ENCODE measurements around the gene TRAIP.

Gene TRAIP

DNA sequence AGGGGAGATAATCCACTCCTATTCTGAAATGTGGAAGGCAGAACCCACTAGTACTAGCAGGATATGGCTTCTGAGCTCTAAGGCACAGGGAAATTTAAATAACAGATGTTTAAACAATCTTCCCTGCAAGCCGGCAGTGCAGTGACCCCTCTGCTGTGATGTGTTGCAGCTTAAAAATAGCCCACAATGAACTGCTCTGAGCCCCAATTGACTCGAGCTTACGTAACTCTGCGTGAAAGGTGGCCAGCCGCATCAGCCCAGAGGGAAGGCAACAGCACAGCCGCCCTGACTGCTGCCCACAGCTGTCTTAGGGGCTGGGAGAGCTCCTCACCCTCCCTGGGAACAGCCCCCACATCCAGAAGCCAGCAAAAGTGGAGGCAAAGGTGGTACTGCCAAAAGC, 25.8 kb upstream of the TRAIP start:
- FAIRE-seq (no peak), DNase-seq (ENCODE audit: insufficient read length, low spot score) (no peak)
- TF ChIP-seq, protein P1, sequence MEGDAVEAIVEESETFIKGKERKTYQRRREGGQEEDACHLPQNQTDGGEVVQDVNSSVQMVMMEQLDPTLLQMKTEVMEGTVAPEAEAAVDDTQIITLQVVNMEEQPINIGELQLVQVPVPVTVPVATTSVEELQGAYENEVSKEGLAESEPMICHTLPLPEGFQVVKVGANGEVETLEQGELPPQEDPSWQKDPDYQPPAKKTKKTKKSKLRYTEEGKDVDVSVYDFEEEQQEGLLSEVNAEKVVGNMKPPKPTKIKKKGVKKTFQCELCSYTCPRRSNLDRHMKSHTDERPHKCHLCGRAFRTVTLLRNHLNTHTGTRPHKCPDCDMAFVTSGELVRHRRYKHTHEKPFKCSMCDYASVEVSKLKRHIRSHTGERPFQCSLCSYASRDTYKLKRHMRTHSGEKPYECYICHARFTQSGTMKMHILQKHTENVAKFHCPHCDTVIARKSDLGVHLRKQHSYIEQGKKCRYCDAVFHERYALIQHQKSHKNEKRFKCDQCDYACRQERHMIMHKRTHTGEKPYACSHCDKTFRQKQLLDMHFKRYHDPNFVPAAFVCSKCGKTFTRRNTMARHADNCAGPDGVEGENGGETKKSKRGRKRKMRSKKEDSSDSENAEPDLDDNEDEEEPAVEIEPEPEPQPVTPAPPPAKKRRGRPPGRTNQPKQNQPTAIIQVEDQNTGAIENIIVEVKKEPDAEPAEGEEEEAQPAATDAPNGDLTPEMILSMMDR (IDR thresholded peaks at IDR 0.05; ENCODE audit: insufficient read depth, missing control alignments) = no peak

DNA sequence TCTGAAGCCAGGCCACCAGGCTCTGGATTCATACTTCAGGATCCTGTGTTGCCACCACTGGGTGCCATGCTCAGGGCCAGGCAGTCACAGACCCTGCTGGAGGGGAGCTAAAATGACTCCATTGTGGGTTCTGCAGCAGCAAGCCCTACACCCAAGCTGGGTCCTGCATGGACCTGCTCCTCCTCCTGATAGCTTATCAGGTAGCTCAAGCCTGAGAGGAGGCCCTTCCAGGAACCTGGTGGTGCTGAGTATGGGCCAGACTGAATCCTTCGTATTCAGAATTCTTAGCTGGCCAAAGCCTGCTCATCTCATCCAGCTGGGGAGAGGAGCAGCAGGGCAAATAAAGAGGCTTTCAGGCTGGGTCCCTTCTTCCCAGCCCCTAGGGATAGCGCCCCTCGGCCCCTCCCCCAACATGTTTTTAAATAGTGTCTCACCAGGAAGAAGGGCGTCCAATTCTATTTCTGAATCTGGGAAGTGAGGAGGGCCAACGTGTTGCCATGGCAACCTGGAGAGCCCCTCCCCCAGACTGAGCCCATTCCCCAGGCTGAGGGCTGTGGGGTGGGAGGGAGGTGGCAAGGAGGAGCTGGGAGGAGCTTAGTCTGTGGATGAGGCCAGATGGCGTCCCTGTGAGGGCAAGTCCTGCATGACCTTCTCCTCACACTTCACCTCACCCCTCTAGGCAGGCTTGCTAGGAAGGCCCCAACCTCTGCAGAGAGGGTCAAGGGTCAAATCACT, 24.4 kb upstream of the TRAIP start:
- DNase-seq (ENCODE audit: insufficient read length, low spot score) (no peak), FAIRE-seq (no peak)
- TF ChIP-seq, protein P1 (IDR thresholded peaks at IDR 0.05; ENCODE audit: insufficient read depth, missing control alignments) = no peak

DNA sequence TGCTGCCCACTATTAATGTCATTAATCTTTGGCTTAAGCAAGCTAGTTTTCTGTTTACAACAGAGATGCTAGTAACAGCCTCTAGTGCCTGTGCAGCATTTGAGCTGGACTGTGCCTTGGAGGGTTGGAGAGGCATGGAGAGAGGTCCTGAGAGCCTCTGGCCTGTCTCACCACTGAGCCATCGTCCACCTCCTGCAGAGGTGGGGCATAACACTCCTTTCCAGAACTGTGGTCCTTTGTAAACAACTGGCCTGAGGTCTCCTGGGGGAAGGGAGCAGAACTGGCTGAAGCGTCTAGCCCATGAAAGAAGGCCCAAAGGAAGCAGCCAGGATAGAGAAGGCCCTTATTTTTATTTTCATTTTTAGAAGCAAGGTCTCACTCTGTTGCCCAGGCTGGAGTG, 23.4 kb upstream of the TRAIP start:
- TF ChIP-seq, protein P1 (IDR thresholded peaks at IDR 0.05; ENCODE audit: insufficient read depth, missing control alignments) = no peak
- DNase-seq (ENCODE audit: insufficient read length, low spot score) (no peak), FAIRE-seq (no peak)

DNA sequence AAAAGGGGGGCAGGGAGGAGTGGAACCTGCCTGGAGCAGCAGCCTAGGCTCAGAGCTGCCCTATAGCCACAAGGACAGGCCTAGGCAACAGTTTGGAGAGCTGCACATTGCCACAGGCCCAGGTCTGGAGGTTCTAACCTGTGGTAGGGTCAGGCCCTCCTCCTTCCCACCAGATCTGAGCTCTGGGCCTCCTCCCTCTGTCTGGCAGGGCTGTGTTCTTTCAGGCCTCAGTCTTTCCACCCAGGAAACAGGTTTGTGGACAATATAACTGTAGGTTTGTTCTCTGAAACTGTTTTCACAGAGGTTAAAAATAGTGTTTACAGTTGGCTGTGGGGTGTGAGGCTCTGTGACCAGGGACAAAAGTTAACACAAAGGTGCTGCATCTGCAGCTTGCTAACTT, 22.3 kb upstream of the TRAIP start:
- TF ChIP-seq, protein P1 (IDR thresholded peaks at IDR 0.05; ENCODE audit: insufficient read depth, missing control alignments) = no peak
- no peak for FAIRE-seq
- no peak for DNase-seq (ENCODE audit: insufficient read length, low spot score)

DNA sequence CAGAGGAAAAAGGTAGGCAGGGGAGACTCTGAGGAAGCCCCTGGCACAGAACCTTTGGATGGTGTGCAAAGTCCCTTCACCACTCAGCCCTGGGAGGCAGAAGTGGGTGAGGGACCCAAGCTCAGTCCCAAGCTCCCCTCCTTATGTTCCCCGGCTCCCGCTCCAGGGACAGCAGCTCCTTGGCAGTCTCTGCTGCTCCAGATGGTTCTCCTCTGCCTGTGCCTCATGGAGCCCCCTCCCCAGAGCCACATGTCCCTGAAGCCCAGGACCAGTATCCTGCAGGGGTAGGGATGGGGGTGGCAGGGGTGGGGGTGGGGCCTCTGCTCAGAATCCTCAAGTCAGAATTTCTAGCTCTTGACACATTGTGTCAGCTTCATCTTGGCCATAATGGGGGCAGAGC, 21.4 kb upstream of the TRAIP start:
- FAIRE-seq = no peak
- no peak for DNase-seq (ENCODE audit: insufficient read length, low spot score)
- TF ChIP-seq, protein P1 (IDR thresholded peaks at IDR 0.05; ENCODE audit: insufficient read depth, missing control alignments) = no peak

DNA sequence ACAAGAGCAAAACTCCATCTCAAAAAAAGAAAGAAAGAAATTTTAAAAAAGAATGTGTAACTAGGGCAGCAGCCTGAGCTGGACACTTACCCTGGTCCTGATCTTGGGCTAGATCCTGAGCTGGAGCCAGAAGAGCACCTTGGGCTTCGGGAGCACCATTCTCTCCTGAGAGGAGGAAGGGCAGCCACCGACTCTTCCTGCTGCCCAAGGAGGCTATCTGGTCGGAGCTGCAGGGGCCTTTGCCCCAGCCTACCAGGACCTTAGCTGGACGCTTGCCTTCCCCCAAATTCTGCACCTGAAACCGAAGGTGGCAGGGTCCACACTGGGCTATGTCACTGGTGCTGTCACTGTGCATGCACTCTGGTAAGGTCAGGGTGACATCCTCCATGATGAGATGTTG, 20.2 kb upstream of the TRAIP start:
- FAIRE-seq = no peak
- TF ChIP-seq, protein P1 (IDR thresholded peaks at IDR 0.05; ENCODE audit: insufficient read depth, missing control alignments) = no peak
- DNase-seq (ENCODE audit: insufficient read length, low spot score) = no peak

DNA sequence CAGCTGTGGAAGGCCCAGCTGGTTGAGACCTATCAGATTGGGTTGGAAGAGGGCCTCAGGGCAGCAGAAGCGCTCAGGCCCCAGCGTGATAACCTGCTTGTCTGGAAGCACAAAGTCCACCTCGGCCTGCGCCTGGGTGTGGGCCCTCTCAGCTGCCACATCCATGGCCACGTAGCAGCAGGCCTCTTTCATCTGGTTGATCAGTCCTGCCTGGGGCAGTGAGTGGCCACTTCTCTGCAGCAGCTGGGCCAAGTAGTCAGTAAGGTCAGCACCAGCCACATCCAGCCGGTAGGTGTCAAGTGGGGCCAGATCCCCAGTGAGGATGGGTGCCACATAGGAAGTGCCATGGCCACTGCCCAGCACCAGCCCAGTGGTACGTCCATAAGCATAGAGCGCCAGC, 17.3 kb upstream of the TRAIP start:
- TF ChIP-seq, protein P1 (IDR thresholded peaks at IDR 0.05; ENCODE audit: insufficient read depth, missing control alignments) = no peak
- no peak for DNase-seq (ENCODE audit: insufficient read length, low spot score)
- no peak for FAIRE-seq
